GM19455 (cell line): ENCODE data around the gene SASS6.
"Not testable (repeated sequence)": the region's sequence is repeated elsewhere in the genome, so short reads cannot be mapped to it uniquely, and the experiment has no call there.

Experiments used
- ATAC-seq: cut with Tn5 transposase; IDR thresholded peaks from one replicate; pipeline ENCODE4 v1.9.1; 2021; ENCODE audit not compliant: unreplicated experiment

SASS6 gene

DNA sequence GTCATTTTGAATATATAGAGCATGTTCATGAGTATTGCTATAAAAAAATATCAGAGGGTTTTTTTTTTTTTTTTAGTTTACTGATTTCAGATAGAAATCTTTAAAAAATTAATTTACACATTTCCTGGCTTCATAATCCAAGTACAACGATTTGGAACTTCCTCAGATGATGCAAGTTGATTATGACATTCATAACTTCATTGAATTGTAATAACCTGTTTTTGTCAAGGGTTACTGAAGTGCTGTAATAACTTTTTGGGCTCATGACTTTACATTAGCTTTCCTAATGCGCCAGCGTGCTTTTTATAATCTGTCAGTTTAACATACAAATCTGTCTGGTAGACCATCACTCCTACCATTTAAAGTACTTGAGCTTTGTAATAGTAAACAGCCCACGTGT lies 81.3 kb downstream of the SASS6 start:
- no peak for ATAC-seq

DNA sequence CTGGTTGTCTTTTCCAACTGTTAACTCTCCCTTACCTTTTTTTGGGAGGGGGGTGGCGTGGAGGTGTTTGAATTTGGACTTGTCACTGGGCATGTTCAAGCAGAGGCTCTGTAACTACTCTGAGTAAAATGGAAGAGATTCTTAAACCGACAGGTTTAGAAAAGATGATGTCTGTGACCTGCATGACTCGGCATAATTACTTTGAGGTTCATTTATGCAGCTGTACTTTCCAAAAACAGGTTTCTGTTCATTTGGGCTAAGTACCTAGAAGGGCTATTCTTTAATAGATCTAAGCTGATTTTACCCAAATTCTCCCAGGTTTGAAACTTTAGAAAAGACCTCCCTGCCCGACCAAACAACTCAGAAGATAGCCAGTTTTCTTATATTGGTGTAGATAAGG lies 82.6 kb downstream of the SASS6 start:
- ATAC-seq = no peak

DNA sequence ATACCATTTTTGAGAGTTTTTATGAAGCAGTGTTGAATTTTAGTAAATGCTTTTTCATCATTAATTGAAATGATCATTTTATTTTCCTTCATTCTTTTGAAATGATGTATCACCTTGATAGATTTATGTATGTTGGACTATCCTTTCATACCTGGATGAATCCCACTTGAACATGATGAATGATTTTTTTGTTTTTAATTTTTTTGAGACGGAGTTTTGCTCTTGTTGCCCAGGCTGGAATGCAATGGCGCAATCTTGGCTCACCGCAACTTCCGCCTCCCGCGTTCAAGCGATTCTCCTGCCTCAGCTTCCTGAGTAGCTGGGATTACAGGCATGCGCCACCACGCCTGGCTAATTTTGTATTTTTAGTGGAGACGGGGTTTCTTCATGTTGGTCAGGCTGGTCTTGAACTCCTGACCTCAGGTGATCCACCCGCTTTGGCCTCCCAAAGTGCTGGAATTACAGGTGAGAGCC lies 85.5 kb downstream of the SASS6 start:
- not testable (repeated sequence) for ATAC-seq

DNA sequence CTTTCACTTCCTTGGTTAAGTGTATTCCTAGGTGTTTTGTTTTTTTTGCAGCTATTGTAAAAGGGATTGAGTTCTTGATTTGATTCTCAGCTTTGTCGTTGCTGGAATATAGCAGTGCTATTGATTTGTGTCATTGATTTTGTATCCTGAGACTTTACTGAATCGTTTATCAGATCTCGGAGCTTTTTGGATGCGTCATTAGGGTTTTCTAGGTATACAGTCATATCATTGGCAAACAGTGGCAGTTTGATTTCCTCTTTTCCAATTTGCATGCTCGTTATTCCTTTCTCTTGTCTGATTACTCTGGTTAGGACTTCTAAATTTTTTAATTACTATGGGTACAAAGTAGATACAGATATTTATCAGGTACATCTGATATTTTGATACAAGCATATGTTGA lies 87.5 kb downstream of the SASS6 start:
- no peak for ATAC-seq

DNA sequence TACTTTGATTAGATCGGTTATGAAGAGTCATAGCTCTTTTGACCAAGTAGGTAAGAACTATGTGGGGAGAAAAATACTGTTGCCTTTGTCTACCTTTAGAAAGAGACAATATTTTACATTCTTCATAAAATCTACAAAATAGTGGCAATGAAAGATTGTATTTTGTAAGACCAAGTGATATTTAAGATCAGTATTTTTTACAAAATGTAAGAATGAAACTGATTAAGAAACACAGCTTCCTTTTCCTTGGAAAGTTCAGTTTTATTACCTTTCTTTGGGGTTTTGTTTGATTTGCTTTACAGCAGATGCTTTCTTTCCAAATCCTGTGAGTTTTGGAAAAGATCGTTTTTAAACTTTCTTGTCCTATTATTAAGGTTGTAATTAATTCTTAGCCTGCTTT lies 93.1 kb downstream of the SASS6 start:
- ATAC-seq = no peak

DNA sequence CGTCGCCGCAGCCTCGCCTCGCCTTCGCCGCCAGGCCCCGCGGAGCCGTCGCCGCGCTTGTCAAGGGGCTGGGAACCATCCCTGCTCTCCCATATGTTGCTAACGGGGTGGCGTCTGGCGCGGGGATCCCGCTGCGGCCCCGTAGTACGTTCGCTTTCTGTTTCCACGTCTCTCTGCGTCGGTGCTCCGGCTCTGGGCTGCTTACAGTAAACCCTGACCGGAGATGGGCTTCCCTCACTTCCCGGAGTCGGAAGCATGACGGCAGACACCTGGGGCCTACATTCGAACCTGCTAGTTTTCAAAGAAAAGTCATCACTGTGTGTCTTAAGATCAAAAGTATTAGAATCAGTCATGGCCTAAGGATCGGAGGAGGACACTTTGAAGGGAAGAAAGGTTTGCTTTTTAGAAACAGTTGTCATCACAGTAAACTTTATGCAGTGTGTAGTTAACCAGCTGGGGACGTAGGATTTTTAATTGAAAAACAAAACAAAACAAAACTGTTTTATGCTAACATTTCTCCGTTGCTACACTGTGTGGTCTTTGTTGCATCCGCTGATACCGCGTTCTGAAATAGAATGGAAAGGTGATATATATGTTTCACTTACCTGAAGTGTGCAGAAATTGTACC lies 94.0 kb downstream of the SASS6 start:
- ATAC-seq = peak; percentile 57

DNA sequence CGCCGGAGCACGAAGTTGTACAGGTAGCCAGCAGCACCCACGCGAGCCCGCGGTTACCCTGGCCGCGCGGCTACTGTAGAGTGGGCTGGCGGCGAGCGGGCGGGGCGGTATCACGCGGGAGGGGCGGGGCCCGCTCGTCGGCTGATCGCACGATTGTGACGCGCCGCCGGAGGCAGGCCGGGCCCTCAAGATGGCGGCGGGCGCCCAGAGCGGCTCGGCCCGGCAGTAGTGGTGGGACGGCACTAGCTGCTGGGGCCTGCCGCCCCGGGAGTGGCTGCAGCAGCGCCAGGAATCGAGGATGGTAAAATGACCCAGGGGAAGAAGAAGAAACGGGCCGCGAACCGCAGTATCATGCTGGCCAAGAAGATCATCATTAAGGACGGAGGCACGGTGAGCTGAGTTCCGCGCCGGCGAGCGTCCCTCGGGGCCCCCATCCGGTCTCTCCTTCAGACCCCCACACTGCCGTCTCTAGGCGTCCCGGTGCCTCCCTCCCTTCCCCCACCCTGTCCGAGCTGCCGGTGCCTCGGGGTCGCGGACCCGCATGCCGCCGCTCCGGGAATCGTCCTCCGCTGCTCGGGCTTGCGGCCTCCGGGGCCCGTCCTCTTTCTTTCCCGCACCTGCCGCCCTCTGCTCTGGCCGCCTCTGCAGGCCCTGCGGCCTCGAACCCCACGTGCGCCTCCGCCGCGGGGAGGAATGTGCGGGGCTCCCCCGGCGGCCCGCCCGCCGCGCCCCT lies 94.6 kb downstream of the SASS6 start:
- ATAC-seq = peak; percentile 82

DNA sequence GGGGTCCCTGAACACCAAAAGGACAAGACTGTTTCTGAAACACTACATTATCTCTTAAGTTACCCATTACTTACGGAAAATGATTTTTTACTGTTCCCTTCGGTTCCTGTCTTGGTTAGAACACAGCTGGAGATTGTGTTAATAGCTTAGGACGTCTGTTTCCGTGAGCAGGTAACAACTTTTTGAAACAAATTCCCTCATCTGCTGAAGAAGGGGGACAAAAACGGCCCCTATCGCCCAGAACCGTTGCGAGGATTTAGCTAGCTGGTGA lies 95.1 kb downstream of the SASS6 start:
- no peak for ATAC-seq

DNA sequence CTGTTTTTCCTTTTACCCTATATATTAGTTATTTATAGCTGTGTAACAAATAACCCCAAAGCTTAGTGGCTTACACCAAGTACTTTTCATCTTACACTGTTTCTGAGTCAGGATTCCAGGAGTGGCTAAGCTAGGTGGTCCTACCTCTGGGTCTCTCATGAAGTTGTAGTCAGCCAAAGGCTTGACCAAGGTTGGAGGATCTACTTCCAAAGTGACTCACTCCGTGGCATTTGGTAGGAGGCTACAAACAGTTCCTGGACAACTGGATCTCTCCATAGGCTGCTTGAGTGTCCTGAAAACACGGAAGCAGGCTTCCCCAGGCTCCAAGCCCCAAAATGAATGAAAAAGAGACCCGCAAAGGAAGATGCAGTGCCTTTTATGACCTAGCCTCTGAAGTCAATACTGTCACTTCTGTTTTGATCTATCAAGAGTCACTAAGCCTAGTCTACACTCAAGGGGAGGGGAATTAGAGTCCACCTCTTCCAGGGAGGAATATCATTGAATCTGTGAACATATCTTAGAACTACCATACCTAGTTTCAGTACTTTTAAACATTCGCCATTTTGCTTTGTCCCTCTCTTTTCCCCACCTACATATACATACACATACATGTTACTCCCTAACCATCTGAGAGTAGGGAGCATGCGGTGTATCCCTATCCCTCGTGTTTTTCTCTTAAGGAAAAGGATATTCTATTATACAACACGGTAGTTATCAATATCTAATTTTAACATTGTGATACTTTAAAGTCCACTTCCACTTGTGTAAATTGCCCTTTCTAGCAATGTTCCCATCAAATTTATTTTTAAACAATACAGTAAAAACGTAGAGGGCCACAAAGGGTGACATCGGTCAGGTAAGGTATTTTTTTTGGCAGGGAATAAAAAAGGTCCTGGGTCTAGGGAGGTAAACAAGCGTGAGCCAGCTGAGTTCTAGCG lies 95.7 kb downstream of the SASS6 start:
- ATAC-seq = no peak

DNA sequence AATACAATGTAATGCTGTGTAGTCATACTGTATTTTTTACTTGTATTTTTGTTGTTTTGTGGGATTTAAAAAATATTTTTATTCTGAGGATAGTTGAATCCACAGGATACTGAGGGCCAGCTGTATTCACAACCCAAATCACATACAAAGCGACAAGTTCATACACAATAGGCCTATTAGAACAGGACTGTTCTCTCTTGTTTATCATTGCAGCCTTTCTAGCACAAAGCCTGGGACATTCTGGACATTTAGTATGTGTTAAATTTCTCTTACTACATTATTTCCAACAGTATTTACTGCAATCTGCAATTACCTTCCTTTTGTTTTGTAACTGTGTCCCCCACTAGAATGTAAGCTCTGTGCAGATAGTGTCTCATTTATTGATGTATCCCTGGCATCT lies 97.5 kb downstream of the SASS6 start:
- no peak for ATAC-seq

DNA sequence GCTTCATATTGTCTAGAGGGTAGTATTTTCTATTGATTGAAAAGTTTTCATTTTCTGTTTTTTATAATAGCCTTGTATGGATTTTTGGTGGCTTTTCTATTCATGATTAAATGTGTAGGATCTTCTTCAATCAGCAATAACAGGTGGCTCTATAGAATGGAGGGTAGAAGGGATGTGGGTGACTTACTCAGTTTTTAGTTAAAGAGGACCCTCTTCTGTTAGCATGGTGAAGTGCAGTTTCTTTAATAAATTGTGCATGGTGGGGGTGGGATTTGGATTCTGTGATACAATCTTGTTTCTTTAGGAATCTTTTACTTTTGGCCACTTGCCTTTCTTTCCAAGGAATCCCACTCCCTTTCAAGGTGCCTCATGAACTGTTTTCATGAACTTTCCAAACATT lies 98.3 kb downstream of the SASS6 start:
- ATAC-seq = no peak
